ENCODE measurements around the gene SLC26A5. TPM values are rescaled to one million over a fixed set of nuclear protein-coding genes. Genes with fewer than 3 reads are reported as not detected.
"Not testable (repeated sequence)": the region's sequence is repeated elsewhere in the genome, so short reads cannot be mapped to it uniquely, and the experiment has no call there.

The SLC26A5 gene, protein sequence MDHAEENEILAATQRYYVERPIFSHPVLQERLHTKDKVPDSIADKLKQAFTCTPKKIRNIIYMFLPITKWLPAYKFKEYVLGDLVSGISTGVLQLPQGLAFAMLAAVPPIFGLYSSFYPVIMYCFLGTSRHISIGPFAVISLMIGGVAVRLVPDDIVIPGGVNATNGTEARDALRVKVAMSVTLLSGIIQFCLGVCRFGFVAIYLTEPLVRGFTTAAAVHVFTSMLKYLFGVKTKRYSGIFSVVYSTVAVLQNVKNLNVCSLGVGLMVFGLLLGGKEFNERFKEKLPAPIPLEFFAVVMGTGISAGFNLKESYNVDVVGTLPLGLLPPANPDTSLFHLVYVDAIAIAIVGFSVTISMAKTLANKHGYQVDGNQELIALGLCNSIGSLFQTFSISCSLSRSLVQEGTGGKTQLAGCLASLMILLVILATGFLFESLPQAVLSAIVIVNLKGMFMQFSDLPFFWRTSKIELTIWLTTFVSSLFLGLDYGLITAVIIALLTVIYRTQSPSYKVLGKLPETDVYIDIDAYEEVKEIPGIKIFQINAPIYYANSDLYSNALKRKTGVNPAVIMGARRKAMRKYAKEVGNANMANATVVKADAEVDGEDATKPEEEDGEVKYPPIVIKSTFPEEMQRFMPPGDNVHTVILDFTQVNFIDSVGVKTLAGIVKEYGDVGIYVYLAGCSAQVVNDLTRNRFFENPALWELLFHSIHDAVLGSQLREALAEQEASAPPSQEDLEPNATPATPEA
- total RNA-seq: not detected in 2 replicates

DNA sequence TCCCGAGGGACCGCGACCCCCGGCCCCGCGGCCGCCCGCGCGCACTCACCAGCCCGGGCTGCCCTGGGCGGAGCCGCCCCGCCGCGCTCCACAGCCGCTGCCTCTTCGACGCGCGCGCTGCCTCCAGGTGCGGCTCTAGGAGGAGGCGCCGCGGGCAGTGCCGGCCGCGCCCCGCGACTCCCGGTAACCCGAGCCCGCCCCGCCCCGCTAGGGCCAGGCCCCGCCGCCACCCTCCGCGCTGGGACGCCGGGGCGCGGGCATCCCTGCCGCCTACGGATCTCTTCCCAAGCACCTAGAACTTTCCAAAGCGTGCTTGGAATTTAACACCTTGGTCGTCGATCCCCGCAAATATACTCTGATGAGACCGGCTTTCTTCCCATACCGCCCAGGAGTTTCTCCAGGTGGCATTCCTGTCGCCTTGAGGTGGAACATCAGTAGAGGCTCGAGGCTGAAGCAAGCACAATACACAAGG is at the start of gene SLC26A5:
Gene SLC26A5, minus strand, starts transcription at position 159 of the 472 bp plus-strand sequence. CDS start 24,693 bp downstream, outside the sequence.
- H3K4me1 ChIP-seq (ENCODE audit: insufficient read depth, low read length): peaks cover 2% of the 10 kb centered on the region
- H4K20me1 ChIP-seq (ENCODE audit: insufficient read depth, low read length): no peaks in the 10 kb centered on the region
- H3K9me3 ChIP-seq (ENCODE audit: low read depth, low read length): no peaks in the 10 kb centered on the region
- TF ChIP-seq, protein P1, sequence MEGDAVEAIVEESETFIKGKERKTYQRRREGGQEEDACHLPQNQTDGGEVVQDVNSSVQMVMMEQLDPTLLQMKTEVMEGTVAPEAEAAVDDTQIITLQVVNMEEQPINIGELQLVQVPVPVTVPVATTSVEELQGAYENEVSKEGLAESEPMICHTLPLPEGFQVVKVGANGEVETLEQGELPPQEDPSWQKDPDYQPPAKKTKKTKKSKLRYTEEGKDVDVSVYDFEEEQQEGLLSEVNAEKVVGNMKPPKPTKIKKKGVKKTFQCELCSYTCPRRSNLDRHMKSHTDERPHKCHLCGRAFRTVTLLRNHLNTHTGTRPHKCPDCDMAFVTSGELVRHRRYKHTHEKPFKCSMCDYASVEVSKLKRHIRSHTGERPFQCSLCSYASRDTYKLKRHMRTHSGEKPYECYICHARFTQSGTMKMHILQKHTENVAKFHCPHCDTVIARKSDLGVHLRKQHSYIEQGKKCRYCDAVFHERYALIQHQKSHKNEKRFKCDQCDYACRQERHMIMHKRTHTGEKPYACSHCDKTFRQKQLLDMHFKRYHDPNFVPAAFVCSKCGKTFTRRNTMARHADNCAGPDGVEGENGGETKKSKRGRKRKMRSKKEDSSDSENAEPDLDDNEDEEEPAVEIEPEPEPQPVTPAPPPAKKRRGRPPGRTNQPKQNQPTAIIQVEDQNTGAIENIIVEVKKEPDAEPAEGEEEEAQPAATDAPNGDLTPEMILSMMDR (IDR thresholded peaks at IDR 0.05; ENCODE audit: extremely low read depth, low read depth, low read length): no peak
- H3K4me2 ChIP-seq (ENCODE audit: insufficient read depth, low read length): peak within 1 kb of the TSS; percentile 78
- H3K36me3 ChIP-seq (ENCODE audit: insufficient read depth, low read length): no peaks in the 10 kb centered on the region
- DNase-seq (ENCODE audit: insufficient read length, low spot score, missing footprints): no peak
- H3K79me2 ChIP-seq (ENCODE audit: insufficient read depth, low read length): no peaks in the 10 kb centered on the region
- peak within 1 kb of the TSS; percentile 53 for H3K4me3 ChIP-seq (ENCODE audit: insufficient read depth, low read length)
- H3K27ac ChIP-seq (ENCODE audit: low read depth, low read length): no peak within 1 kb of the TSS
- peaks cover 48% of the 10 kb centered on the region for H3K27me3 ChIP-seq (ENCODE audit: insufficient read depth, low read length)
- H2AFZ ChIP-seq (ENCODE audit: low read length): peak within 1 kb of the TSS; percentile 80

DNA sequence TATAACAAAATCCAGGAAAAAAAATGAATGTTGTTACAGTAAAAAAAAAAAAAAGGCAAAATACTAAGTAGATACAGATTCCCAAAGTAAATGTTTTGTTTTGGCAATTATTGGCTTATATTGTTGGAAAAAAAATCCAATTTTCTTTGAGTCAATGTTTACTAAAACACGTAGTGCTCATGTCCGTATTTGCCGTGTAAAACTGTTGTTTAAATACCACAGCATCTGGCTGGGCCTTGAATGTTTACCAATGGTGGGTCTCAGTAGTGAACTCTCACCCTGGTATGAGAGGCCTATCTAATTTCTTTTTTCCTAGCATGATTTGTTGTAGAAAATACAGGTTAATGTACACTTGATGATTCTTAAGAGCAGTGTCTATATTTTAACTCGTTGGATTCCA is 41.4 kb upstream of the SLC26A5 start:
- Histone ChIP-seq H4K20me1 (ENCODE audit: insufficient read depth, low read length) (no peaks in the 10 kb centered on the region), H3K36me3 (ENCODE audit: insufficient read depth, low read length) (no peaks in the 10 kb centered on the region), H3K4me3 (ENCODE audit: insufficient read depth, low read length) (no peak overlapping the region), H3K27ac (ENCODE audit: low read depth, low read length) (no peak overlapping the region), H3K79me2 (ENCODE audit: insufficient read depth, low read length) (no peaks in the 10 kb centered on the region), H3K27me3 (ENCODE audit: insufficient read depth, low read length) (peaks cover 2% of the 10 kb centered on the region), H2AFZ (ENCODE audit: low read length) (no peak overlapping the region), H3K4me2 (ENCODE audit: insufficient read depth, low read length) (no peak overlapping the region), H3K9me3 (ENCODE audit: low read depth, low read length) (no peaks in the 10 kb centered on the region), H3K4me1 (ENCODE audit: insufficient read depth, low read length) (no peaks in the 10 kb centered on the region)
- DNase-seq (ENCODE audit: insufficient read length, low spot score, missing footprints): no peak
- TF ChIP-seq, protein P1 (IDR thresholded peaks at IDR 0.05; ENCODE audit: extremely low read depth, low read depth, low read length): no peak

DNA sequence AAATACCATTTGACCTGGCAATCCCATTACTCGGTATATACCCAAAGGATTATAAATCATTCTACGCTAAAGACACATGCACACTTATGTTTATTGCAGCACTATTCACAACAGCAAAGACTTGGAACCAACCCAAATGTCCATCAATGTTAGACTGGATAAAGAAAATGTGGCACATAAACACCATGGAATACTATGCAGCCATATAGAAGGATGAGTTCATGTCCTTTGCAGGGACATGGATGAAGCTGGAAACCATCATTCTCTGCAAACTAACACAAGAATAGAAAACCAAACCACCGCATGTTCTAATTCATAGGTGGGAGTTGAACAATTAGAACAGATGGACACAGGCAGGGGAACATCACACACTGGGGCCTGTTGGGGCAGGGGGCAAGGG is 40.9 kb upstream of the SLC26A5 start:
- H3K79me2 ChIP-seq (ENCODE audit: insufficient read depth, low read length); H3K4me3 ChIP-seq (ENCODE audit: insufficient read depth, low read length); DNase-seq (ENCODE audit: insufficient read length, low spot score, missing footprints); H3K36me3 ChIP-seq (ENCODE audit: insufficient read depth, low read length); H3K9me3 ChIP-seq (ENCODE audit: low read depth, low read length); H3K27ac ChIP-seq (ENCODE audit: low read depth, low read length); H3K4me2 ChIP-seq (ENCODE audit: insufficient read depth, low read length); H4K20me1 ChIP-seq (ENCODE audit: insufficient read depth, low read length); H3K4me1 ChIP-seq (ENCODE audit: insufficient read depth, low read length); H2AFZ ChIP-seq (ENCODE audit: low read length); H3K27me3 ChIP-seq (ENCODE audit: insufficient read depth, low read length): not testable (repeated sequence)

DNA sequence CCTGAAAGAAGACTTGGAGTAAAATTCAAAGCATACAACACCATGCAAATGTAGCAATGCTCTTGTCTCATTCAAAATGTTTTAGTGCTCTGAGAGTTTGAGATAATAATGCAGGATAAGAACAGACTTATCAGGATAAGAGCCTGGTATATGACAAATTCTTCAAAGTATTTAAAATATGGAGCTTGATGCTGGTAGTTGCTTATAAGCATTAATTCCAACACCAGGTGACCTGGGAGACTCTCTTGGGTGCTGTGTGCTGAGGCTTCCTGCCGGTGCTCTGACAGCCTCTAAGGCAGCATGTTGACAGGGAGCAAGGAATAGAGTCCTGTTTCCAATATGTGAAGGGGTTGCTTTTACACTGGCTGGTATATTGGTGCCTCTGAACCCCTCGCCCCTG is 34.8 kb upstream of the SLC26A5 start:
- no peaks in the 10 kb centered on the region for H3K4me1 ChIP-seq (ENCODE audit: insufficient read depth, low read length)
- no peaks in the 10 kb centered on the region for H4K20me1 ChIP-seq (ENCODE audit: insufficient read depth, low read length)
- no peak for DNase-seq (ENCODE audit: insufficient read length, low spot score, missing footprints)
- H3K4me2 ChIP-seq (ENCODE audit: insufficient read depth, low read length): no peak overlapping the region
- no peak overlapping the region for H3K4me3 ChIP-seq (ENCODE audit: insufficient read depth, low read length)
- no peak overlapping the region for H3K27ac ChIP-seq (ENCODE audit: low read depth, low read length)
- TF ChIP-seq, protein P1 (IDR thresholded peaks at IDR 0.05; ENCODE audit: extremely low read depth, low read depth, low read length): no peak
- no peak overlapping the region for H2AFZ ChIP-seq (ENCODE audit: low read length)
- no peaks in the 10 kb centered on the region for H3K27me3 ChIP-seq (ENCODE audit: insufficient read depth, low read length)
- H3K9me3 ChIP-seq (ENCODE audit: low read depth, low read length): no peaks in the 10 kb centered on the region
- no peaks in the 10 kb centered on the region for H3K79me2 ChIP-seq (ENCODE audit: insufficient read depth, low read length)
- no peaks in the 10 kb centered on the region for H3K36me3 ChIP-seq (ENCODE audit: insufficient read depth, low read length)

All from osteoblast (primary cell).